COR-L47 (cell line): Measurements from ENCODE around the gene ATXN7L3B.

Experiments
- DNase-seq: peaks from one replicate; lab custom pipeline; 2025; lab: John Stamatoyannopoulos, UW

The ATXN7L3B gene

DNA sequence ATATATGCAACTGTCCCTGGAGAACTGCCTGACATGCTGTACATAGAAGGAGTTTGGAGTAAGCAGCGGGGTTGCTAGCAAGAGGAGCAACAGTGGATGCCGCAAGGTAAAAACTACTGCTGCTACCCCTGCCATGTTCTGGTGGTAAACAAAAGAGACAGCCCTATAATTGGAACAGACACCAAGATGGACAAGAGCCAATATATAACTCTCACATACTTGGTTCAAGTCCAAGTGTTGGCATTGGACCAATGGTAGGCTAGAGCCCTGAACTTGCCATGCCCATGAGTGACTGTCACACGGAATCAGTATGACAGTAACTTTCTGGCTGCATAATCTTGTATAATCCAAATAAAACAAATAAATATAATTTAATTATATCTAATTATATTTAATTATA, 13.7 kb downstream of the ATXN7L3B start:
- peak; percentile 71 for DNase-seq

GRCh38 chr12:74552201-74552600, 14.6 kb downstream of the ATXN7L3B start:
- DNase-seq = no peak

DNA sequence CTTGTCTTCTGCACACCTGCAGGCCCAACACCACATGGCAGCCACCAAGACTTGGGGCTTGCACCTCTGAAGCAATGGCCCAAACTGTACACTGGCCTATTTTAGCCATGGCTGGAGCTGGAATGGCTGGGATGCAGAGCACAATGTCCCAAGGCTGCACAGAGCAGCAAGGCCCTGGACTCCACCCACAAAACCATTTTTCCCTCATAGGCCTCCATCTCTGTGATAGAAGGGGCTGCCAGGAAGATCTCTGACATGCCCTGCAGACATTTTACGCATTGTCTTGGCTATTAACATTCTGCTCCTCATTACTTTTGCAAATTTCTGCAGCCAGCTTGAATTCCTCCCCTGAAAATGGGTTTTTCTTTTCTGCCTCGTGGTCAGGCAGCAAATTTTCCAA, 22.1 kb downstream of the ATXN7L3B start:
- no peak for DNase-seq

GRCh38 chr12:74563927-74564326, 26.3 kb downstream of the ATXN7L3B start:
- DNase-seq = no peak

DNA sequence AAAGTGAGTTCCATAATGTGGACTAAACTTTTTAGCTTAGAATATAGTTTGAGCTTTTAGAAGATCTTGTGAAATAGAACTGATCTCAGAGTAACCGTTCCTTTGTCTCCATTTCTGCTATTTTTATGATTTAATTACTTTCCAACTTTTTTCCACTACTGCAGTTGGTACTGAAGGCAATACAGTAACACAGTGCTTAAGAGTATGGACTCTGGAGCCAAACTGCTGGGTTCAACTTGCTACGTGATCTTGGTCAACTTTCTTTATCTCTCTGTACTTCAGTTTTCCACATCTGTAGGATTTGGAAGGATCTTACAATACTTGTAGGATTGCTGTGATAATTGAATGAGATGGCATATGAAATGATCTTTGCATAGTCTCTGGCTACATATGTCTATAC, 40.9 kb downstream of the ATXN7L3B start:
- no peak for DNase-seq

- no peak for DNase-seq
These were observed 41.8 kb downstream of the ATXN7L3B start for GRCh38 chr12:74579446-74579845.

GRCh38 chr12:74579981-74580380, 42.3 kb downstream of the ATXN7L3B start:
- DNase-seq = no peak

DNA sequence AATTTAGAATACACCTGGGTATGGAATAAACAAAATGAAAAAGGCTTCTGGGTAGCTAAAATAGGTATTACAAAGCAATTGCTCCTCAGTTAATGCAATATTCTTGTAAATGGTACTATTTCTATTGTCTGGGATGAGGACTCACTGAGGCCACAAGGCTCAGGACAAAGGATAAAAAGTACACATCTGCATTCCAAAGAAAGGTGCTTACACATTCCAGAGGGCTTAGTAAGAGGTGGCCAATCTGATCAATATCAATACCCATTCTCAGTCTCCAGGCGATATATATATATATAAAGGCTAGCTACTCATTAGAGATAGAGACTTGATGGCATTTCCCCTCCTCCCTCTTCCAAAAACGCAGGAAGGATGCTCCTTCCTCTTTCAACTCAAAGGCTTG, 43.8 kb downstream of the ATXN7L3B start:
- DNase-seq = no peak

DNA sequence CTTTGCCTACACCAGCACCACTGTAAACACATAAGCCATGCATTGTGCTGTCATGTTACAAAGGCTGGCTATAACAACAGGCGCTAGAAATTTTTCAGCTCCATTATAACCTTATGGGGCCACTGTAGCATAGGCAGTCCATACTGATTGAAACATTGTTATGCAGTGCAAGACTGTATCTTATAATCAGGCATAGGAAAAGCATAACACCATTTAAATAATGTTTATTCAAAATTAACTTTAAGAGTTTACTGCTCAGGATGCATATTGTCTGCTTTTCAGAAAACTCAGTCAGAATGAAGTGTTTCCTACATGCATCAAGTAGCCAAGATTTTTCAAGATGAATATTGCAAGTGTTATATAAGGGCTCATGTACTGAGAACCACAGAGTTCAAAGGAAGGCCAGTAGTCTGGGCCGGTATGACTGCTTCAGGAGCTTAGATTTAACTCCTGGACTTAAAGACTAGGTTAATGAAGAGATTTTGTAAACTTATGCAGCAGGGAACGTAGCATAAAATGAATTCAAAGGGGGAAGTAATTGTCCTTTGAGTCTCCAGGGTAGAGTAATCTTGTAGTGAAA, 46.9 kb downstream of the ATXN7L3B start:
- DNase-seq = no peak

DNA sequence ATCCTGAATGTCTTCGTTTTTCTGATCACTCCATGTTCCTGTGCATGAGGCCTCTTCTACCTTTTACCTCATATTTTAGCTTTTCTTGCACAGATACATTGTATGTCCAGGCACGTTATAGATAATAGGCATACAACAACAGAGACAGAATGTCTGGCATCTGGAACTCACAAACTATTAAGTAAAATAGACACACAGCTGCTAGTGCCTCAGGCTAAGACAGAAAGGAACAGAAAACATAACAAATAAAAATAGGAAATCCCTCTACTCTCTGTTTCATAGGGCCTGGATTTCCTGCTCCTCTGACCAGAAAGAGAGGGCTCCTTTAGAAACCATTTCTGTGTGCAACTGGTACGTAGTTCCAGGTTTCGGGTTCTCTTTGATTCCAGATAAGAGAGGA, 48.6 kb downstream of the ATXN7L3B start:
- DNase-seq = no peak
